SK-N-SH treated with all-trans-retinoic acid at 6 μM for 48 hours (cell line): ENCODE measurements around the gene VASN.

Experiments
- ATAC-seq: fragments of 200-7000 bp; cut with Tn5 transposase; 3 replicates; pipeline ENCODE4 v1.9.1; 2020; ENCODE audit warnings: mild to moderate bottlenecking, moderate library complexity
- ARNTL ChIP-seq: fragments of 450-650 bp; formaldehyde crosslinking; IDR thresholded peaks from 2 replicates; pipeline ENCODE4 v1.5.0; 2020; ENCODE audit warnings: low read depth, mild to moderate bottlenecking, moderate library complexity, borderline replicate concordance
- BACH2 ChIP-seq: fragments of 250-450 bp; sonication (Bioruptor Pico); IDR thresholded peaks from 2 replicates; pipeline ENCODE4 v1.9.0; 2021; ENCODE audit warnings: mild to moderate bottlenecking, borderline replicate concordance
- CREB5 ChIP-seq: fragments of 250-450 bp; sonication (Bioruptor Pico); IDR thresholded peaks from 2 replicates; pipeline ENCODE4 v1.5.1; 2020; ENCODE audit warnings: low read depth, mild to moderate bottlenecking, moderate library complexity
- CSDC2 ChIP-seq: fragments of 250-450 bp; sonication (Bioruptor Pico); IDR thresholded peaks from 2 replicates; pipeline ENCODE4 v1.5.0; 2020; ENCODE audit warnings: mild to moderate bottlenecking, moderate library complexity
- CSRNP3 ChIP-seq: fragments of 250-450 bp; sonication (Bioruptor Pico); IDR thresholded peaks from 2 replicates; pipeline ENCODE4 v1.5.1; 2021; ENCODE audit warnings: mild to moderate bottlenecking, moderate library complexity
- ESRRG ChIP-seq: fragments of 250-450 bp; sonication (Bioruptor Pico); IDR thresholded peaks from 2 replicates; pipeline ENCODE4 v1.6.1; 2021; ENCODE audit warnings: mild to moderate bottlenecking
- GLIS3 ChIP-seq: fragments of 250-450 bp; sonication (Bioruptor Pico); IDR thresholded peaks from 2 replicates; pipeline ENCODE4 v1.5.0; 2020; ENCODE audit warnings: mild to moderate bottlenecking, moderate library complexity
- ISL1 ChIP-seq: fragments of 250-450 bp; sonication (Bioruptor Pico); IDR thresholded peaks from 2 replicates; pipeline ENCODE4 v2.1.2; 2022; ENCODE audit warnings: mild to moderate bottlenecking, moderate library complexity
- OSR1 ChIP-seq: fragments of 250-450 bp; sonication (Bioruptor Pico); IDR thresholded peaks from 2 replicates; pipeline ENCODE4 v1.8.0; 2022; ENCODE audit warnings: moderate library complexity, mild to moderate bottlenecking, inconsistent platforms
- PPARA ChIP-seq: fragments of 250-450 bp; sonication (Bioruptor Pico); IDR thresholded peaks from 2 replicates; pipeline ENCODE4 v1.5.0; 2020; ENCODE audit warnings: mild to moderate bottlenecking, borderline replicate concordance
- RARB ChIP-seq: fragments of 250-450 bp; sonication (Bioruptor Pico); IDR thresholded peaks from 2 replicates; pipeline ENCODE4 v1.8.0; 2021; ENCODE audit warnings: mild to moderate bottlenecking, moderate library complexity
- SNAI2 ChIP-seq: fragments of 250-450 bp; sonication (Bioruptor Pico); IDR thresholded peaks from 2 replicates; pipeline ENCODE4 v1.5.0; 2020; ENCODE audit warnings: mild to moderate bottlenecking, moderate library complexity
- TCF4 ChIP-seq: fragments of 250-450 bp; sonication (Bioruptor Pico); IDR thresholded peaks from 2 replicates; pipeline ENCODE4 v1.8.0; 2021; ENCODE audit warnings: mild to moderate bottlenecking, moderate library complexity, borderline replicate concordance
- TOX ChIP-seq: fragments of 250-450 bp; sonication (Bioruptor Pico); IDR thresholded peaks from 2 replicates; pipeline ENCODE4 v1.8.0; 2021; ENCODE audit warnings: mild to moderate bottlenecking, moderate library complexity, borderline replicate concordance
- ZC3H10 ChIP-seq: fragments of 250-450 bp; sonication (Bioruptor Pico); IDR thresholded peaks from 2 replicates; pipeline ENCODE4 v1.5.1; 2021; ENCODE audit warnings: mild to moderate bottlenecking, moderate library complexity
- ZFP30 ChIP-seq: fragments of 450-650 bp; formaldehyde crosslinking; IDR thresholded peaks from 2 replicates; pipeline ENCODE4 v1.5.0; 2022; ENCODE audit warnings: mild to moderate bottlenecking, moderate library complexity
- ZNF70 ChIP-seq: fragments of 450-650 bp; formaldehyde crosslinking; IDR thresholded peaks from 2 replicates; pipeline ENCODE4 v1.5.0; 2020; ENCODE audit warnings: mild to moderate bottlenecking, moderate library complexity
- ZNF8 ChIP-seq: fragments of 450-650 bp; formaldehyde crosslinking; IDR thresholded peaks from 2 replicates; pipeline ENCODE4 v1.5.0; 2020; ENCODE audit warnings: mild to moderate bottlenecking, moderate library complexity
- TF ChIP-seq, protein P1 (sequence below): fragments of 250-450 bp; sonication (Bioruptor Pico); IDR thresholded peaks from 2 replicates; pipeline ENCODE4 v1.8.0; 2020; ENCODE audit warnings: mild to moderate bottlenecking, moderate library complexity, borderline replicate concordance
- TF ChIP-seq, protein P2 (sequence below): fragments of 250-450 bp; sonication (Bioruptor Pico); IDR thresholded peaks from 2 replicates; pipeline ENCODE4 v1.5.0; 2020; ENCODE audit warnings: mild to moderate bottlenecking, moderate library complexity

Gene VASN

GRCh38 chr16:4344983-4345835 lies 26.4 kb upstream of the VASN start (continued):
- TF ChIP-seq CSRNP3 (no peak), ZNF70 (CRISPR knock-in tag) (no peak)

DNA sequence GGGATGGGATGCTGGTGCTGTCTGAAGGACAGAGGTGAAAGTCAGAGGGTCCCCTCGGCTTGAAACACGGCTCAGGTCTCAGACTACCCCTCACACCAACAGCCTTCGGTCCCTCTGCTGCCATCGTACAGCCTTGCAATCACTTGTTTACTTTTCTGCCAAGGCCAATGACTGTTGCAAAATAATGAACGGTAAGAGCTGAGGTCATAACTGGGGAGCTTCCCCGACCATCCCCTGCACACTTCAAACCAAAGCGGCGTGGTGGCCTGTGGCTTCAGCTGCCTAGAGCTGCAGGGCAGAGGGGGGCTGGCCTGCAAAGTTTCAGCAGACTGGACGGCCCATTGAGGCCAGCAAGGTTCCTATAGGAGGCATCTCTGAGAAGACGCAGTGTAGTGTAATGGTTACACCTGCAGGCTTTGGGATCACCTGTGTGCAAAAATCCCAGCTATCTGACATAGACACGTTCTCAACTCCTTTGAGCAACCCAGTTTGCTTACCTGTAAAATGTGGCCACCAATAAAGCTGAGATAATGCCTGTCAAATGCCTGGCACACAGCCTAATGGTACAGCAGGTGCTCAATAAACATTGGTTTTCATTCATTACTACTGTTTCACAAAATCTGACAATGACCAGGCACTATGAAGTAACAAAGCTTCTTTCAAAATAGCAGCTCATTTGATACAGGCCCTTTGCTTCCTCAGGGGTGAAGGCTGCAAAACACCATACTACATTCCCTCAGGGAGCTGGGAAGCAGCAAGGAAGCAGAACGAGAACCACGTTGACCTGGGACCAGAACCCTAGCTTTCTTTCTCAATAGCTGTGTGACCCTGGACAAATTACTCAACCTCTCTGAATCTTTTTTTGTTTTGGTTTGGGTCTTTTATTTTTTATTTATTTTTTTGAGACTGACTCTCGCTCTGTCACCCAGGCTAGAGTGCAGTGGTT lies 25.5 kb upstream of the VASN start:
- TF ChIP-seq ZFP30 (no peak), ZNF8 (CRISPR knock-in tag) (no peak), ZNF70 (CRISPR knock-in tag) (no peak), ZC3H10 (CRISPR knock-in tag) (no peak), BACH2 (CRISPR knock-in tag) (no peak), TCF4 (no peak), RARB (CRISPR knock-in tag) (no peak), ISL1 (no peak), PPARA (CRISPR knock-in tag) (no peak), CSRNP3 (no peak), CSDC2 (CRISPR knock-in tag) (no peak), CREB5 (CRISPR knock-in tag) (no peak)
- TF ChIP-seq, protein P1, sequence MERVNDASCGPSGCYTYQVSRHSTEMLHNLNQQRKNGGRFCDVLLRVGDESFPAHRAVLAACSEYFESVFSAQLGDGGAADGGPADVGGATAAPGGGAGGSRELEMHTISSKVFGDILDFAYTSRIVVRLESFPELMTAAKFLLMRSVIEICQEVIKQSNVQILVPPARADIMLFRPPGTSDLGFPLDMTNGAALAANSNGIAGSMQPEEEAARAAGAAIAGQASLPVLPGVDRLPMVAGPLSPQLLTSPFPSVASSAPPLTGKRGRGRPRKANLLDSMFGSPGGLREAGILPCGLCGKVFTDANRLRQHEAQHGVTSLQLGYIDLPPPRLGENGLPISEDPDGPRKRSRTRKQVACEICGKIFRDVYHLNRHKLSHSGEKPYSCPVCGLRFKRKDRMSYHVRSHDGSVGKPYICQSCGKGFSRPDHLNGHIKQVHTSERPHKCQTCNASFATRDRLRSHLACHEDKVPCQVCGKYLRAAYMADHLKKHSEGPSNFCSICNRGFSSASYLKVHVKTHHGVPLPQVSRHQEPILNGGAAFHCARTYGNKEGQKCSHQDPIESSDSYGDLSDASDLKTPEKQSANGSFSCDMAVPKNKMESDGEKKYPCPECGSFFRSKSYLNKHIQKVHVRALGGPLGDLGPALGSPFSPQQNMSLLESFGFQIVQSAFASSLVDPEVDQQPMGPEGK (CRISPR knock-in tag): no peak
- no peak for ATAC-seq

DNA sequence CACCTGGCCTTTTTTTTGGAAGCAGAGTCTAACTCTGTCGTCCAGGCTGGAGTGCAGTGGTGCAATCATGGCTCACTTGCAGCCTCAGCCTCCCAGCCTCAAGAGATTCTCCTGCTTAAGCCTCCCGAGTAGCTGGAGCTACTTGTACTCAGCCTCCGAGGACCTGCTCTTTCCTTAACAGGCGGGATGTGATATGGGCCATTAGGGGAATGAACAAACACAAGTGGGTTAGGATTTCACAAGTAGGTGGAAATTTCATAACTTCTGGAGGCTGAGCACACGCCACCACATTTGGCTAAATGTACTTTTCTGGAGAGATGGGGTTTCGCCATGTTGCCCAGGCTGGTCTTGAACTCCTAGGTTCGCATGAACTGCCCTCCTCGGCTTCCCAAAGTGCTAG lies 24.6 kb upstream of the VASN start:
- ATAC-seq: no peak
- TF ChIP-seq, protein P2, sequence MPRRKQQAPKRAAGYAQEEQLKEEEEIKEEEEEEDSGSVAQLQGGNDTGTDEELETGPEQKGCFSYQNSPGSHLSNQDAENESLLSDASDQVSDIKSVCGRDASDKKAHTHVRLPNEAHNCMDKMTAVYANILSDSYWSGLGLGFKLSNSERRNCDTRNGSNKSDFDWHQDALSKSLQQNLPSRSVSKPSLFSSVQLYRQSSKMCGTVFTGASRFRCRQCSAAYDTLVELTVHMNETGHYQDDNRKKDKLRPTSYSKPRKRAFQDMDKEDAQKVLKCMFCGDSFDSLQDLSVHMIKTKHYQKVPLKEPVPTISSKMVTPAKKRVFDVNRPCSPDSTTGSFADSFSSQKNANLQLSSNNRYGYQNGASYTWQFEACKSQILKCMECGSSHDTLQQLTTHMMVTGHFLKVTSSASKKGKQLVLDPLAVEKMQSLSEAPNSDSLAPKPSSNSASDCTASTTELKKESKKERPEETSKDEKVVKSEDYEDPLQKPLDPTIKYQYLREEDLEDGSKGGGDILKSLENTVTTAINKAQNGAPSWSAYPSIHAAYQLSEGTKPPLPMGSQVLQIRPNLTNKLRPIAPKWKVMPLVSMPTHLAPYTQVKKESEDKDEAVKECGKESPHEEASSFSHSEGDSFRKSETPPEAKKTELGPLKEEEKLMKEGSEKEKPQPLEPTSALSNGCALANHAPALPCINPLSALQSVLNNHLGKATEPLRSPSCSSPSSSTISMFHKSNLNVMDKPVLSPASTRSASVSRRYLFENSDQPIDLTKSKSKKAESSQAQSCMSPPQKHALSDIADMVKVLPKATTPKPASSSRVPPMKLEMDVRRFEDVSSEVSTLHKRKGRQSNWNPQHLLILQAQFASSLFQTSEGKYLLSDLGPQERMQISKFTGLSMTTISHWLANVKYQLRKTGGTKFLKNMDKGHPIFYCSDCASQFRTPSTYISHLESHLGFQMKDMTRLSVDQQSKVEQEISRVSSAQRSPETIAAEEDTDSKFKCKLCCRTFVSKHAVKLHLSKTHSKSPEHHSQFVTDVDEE: no peak
- TF ChIP-seq ZC3H10 (CRISPR knock-in tag) (no peak), SNAI2 (CRISPR knock-in tag) (no peak), CSRNP3 (no peak), CREB5 (CRISPR knock-in tag) (no peak), TOX (no peak), ARNTL (no peak), RARB (CRISPR knock-in tag) (no peak), ESRRG (no peak), OSR1 (CRISPR knock-in tag) (no peak), ZNF8 (CRISPR knock-in tag) (no peak), GLIS3 (CRISPR knock-in tag) (no peak), CSDC2 (CRISPR knock-in tag) (no peak), ZNF70 (CRISPR knock-in tag) (no peak), PPARA (CRISPR knock-in tag) (no peak), TCF4 (no peak)
- TF ChIP-seq, protein P1 (CRISPR knock-in tag): no peak
